IPS-18c (cell line): Measurements from ENCODE around the gene PHLDB1.
"Not testable (repeated sequence)": the region's sequence is repeated elsewhere in the genome, so short reads cannot be mapped to it uniquely, and the experiment has no call there.

Source experiments
- H3K4me3 ChIP-seq: 2 replicates; pipeline ENCODE4 v1.7.0; 2013; ENCODE audit warnings: low read depth, mild to moderate bottlenecking, low read length, moderate library complexity; ENCODE audit not compliant: insufficient read depth
- H3K9me3 ChIP-seq: one replicate; pipeline ENCODE4 v1.6.1; 2013; ENCODE audit warnings: mild to moderate bottlenecking, low read length, moderate library complexity; ENCODE audit not compliant: control insufficient read depth, insufficient read depth

PHLDB1 gene

GRCh38 chr11:118602331-118602730 is 5.1 kb upstream of the PHLDB1 start:
- no peaks in the 10 kb centered on the region for H3K9me3 ChIP-seq

GRCh38 chr11:118603709-118604108 is 3.7 kb upstream of the PHLDB1 start:
- not testable (repeated sequence) for H3K9me3 ChIP-seq, H3K4me3 ChIP-seq

More at GRCh38 chr11:118602331-118602730, 5.1 kb upstream of the PHLDB1 start:
- no peak overlapping the region for H3K4me3 ChIP-seq

GRCh38 chr11:118604566-118604965 is 2.8 kb upstream of the PHLDB1 start:
- no peak overlapping the region for H3K4me3 ChIP-seq
- no peaks in the 10 kb centered on the region for H3K9me3 ChIP-seq

GRCh38 chr11:118605116-118605867 is 2.1 kb upstream of the PHLDB1 start:
- Histone ChIP-seq H3K9me3 (no peaks in the 10 kb centered on the region), H3K4me3 (no peak overlapping the region)

GRCh38 chr11:118606157-118606843 is 1.1 kb upstream of the PHLDB1 start:
- Histone ChIP-seq H3K9me3 (no peaks in the 10 kb centered on the region), H3K4me3 (no peak overlapping the region)

- no peak overlapping the region for H3K4me3 ChIP-seq
Observed at GRCh38 chr11:118606844-118607228, 579 bp upstream of the PHLDB1 start.

GRCh38 chr11:118608360-118609227 is 1.2 kb downstream of the PHLDB1 start:
- H3K9me3 ChIP-seq, result no peaks in the 10 kb centered on the region

More at GRCh38 chr11:118606844-118607228, 579 bp upstream of the PHLDB1 start:
- no peaks in the 10 kb centered on the region for H3K9me3 ChIP-seq

GRCh38 chr11:118609380-118610224 is 2.2 kb downstream of the PHLDB1 start:
- Histone ChIP-seq H3K9me3 (no peaks in the 10 kb centered on the region), H3K4me3 (peak overlapping the region; percentile 57)

More at GRCh38 chr11:118608360-118609227, 1.2 kb downstream of the PHLDB1 start:
- H3K4me3 ChIP-seq, result peak overlapping the region; percentile 57

- H3K4me3 ChIP-seq, result peak overlapping the region; percentile 48
- no peaks in the 10 kb centered on the region for H3K9me3 ChIP-seq
Observed at GRCh38 chr11:118610225-118610772, 2.9 kb downstream of the PHLDB1 start.

- H3K4me3 ChIP-seq, result peak overlapping the region; percentile 48
- H3K9me3 ChIP-seq, result no peaks in the 10 kb centered on the region
Observed at GRCh38 chr11:118610773-118611432, 3.5 kb downstream of the PHLDB1 start.

GRCh38 chr11:118611433-118611795 is 4.0 kb downstream of the PHLDB1 start:
- H3K4me3 ChIP-seq, H3K9me3 ChIP-seq: not testable (repeated sequence)

- no peak overlapping the region for H3K4me3 ChIP-seq
- H3K9me3 ChIP-seq, result no peaks in the 10 kb centered on the region
Observed at GRCh38 chr11:118612378-118612777, 5.0 kb downstream of the PHLDB1 start.

GRCh38 chr11:118614511-118614910 is 7.1 kb downstream of the PHLDB1 start:
- Histone ChIP-seq H3K9me3 (no peaks in the 10 kb centered on the region), H3K4me3 (no peak overlapping the region)

- Histone ChIP-seq H3K9me3 (no peaks in the 10 kb centered on the region), H3K4me3 (no peak overlapping the region)
Observed at GRCh38 chr11:118615282-118615975, 8.0 kb downstream of the PHLDB1 start.

- Histone ChIP-seq H3K4me3 (no peak overlapping the region), H3K9me3 (no peaks in the 10 kb centered on the region)
Observed at GRCh38 chr11:118615976-118616371, 8.6 kb downstream of the PHLDB1 start.
